Ovary (tissue), 3 donors: ENCODE results near the gene ATP5MG.

ENCODE experiments used
- POLR2A ChIP-seq: fragments of 450-650 bp; IDR thresholded peaks from one replicate; pipeline ENCODE4 v1.6.1; 2017; ENCODE audit warnings: antibody characterized with exemption, mild to moderate bottlenecking, moderate library complexity
- TF ChIP-seq, protein P1 (sequence below), 3 donors: fragments of 450-650 bp in 2 of 3; fragments of 200-600 bp in 1 of 3; IDR thresholded peaks; one replicate each; pipeline versions ENCODE4 v1.5.1 to v1.8.0; 2016 to 2022; ENCODE audit warnings: antibody characterized with exemption in 3 of 3, mild to moderate bottlenecking in 1 of 3
- donor health status: DM: no; HTN: no; CAD: no.

- TF ChIP-seq, protein P1, sequence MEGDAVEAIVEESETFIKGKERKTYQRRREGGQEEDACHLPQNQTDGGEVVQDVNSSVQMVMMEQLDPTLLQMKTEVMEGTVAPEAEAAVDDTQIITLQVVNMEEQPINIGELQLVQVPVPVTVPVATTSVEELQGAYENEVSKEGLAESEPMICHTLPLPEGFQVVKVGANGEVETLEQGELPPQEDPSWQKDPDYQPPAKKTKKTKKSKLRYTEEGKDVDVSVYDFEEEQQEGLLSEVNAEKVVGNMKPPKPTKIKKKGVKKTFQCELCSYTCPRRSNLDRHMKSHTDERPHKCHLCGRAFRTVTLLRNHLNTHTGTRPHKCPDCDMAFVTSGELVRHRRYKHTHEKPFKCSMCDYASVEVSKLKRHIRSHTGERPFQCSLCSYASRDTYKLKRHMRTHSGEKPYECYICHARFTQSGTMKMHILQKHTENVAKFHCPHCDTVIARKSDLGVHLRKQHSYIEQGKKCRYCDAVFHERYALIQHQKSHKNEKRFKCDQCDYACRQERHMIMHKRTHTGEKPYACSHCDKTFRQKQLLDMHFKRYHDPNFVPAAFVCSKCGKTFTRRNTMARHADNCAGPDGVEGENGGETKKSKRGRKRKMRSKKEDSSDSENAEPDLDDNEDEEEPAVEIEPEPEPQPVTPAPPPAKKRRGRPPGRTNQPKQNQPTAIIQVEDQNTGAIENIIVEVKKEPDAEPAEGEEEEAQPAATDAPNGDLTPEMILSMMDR (IDR thresholded peaks at IDR 0.05), result no peak
- no peak for TF ChIP-seq POLR2A
These were observed 13.8 kb downstream of the ATP5MG start for GRCh38 chr11:118415062-118415738.
